Cerebellar nuclear complex (tissue), 1 donor: Measurements from ENCODE around the gene B4GALNT4.
"Not testable (repeated sequence)": the region's sequence is repeated elsewhere in the genome, so short reads cannot be mapped to it uniquely, and the experiment has no call there.

Experiments used
- DNase-seq, 2 experiments: peaks; one replicate each; lab custom pipeline; 2025; lab: John Stamatoyannopoulos, UW

B4GALNT4 gene

DNA sequence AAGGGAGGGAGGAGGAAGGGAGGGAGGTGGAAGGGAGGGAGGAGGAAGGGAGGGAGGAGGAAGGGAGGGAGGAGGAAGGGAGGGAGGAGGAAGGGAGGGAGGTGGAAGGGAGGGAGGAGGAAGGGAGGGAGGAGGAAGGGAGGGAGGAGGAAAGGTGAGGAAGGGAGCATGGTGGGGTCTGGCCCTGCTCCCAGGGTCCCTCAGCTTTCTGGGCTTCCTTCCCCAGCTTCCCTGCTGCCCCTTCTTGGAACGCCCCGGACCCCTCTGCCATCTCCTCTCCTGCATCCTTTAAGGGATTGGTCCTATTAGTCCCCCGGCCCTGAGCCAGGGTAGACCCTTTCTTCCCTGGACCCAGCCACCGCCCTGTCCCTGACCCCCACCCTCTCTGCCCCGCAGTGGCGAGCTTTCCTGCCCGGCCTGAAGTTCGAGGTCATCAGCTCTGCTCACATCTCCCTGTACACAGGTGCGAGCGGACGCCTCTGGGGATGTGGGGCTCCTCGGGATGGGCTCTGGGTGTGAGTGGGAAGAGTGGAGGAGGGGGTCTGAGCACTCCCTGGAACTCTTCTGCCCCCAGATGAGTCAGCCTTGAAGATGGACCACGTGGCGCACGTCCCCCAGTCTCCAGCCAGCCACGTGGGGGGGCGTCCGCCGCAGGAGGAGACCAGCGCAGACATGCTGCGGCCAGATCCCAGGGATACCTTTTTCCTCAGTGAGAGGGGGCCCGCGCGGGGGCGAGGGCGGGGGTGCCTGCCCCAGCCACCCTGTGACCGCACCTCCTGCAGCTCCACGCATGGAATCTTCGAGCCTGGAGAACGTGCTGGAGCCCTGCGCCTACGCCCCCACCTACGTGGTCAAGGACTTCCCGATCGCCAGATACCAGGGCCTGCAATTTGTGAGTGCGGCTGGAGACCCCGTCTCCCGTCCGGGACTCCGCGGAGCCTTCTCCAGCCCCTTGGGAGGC is 6.0 kb downstream of the B4GALNT4 start:
- no peak for DNase-seq

GRCh38 chr11:376531-377173 is 7.4 kb downstream of the B4GALNT4 start:
- DNase-seq = no peak

DNA sequence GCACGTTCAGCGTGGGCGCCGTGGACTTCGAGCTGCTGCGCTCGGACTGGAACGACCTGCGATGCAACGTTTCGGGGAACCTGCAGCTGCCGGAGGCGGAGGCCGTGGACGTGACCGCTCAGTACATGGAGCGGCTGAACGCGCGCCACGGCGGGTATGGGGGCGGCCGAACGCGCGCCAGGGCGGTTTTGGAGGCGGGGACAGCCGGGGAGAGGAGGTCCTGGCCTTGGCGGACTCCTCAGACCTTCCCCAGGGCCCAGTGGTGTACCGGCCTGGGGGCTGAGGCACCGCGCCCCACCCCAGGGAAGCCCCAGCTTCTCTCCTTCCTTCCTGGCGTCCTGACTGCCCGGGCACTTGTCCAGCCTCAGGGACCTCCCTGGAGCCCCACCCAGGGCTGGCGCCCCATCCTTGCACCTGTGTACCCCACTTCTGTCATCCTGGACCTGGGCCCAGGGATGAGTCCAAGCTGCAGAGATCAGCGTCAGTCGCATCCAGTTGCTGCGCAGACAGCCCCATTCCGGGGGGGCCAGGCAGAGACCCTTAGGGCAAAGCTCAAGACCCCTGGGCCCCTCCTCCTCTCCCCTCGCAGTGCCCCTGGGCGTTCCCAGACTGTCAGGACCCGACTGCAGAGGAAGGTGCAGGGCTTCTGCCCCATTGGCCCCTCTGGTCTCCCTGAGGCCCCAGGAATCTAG is 8.0 kb downstream of the B4GALNT4 start:
- DNase-seq = no peak

- DNase-seq = no peak
These were observed 8.7 kb downstream of the B4GALNT4 start for GRCh38 chr11:377883-378500.

- no peak for DNase-seq
These were observed 10.2 kb downstream of the B4GALNT4 start for GRCh38 chr11:379205-380094.

GRCh38 chr11:380095-380480 is 10.8 kb downstream of the B4GALNT4 start:
- DNase-seq = no peak

GRCh38 chr11:380491-380890 is 11.2 kb downstream of the B4GALNT4 start:
- DNase-seq = no peak

- no peak for DNase-seq
These were observed 11.7 kb downstream of the B4GALNT4 start for GRCh38 chr11:380996-381395.

DNA sequence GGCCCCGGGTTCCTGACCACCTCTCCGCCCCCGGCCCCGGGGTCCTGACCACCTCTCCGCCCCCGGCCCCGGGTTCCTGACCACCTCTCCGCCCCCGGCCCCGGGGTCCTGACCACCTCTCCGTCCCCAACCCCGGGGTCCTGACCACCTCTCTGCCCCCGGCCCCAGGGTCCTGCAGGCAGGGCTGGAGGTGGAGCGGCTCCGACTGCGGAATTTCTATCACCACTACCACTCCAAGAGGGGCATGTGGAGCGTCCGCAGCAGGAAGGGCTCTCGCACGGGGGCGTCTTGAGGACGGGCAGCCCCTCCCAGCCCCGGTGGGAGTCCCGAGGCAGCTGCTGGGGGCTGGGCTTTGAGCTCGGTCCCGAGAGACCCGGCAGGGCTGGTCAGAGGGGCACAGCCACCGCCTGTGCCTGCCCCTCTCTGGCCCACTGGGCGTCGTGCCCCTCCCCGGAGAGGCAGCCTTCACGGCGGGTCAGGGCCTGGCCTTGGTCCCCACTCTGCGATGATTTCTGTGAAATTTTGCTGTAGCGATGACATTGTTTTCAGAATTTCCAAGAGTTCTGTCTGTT is 12.3 kb downstream of the B4GALNT4 start:
- DNase-seq = no peak

- no peak for DNase-seq
These were observed 12.9 kb downstream of the B4GALNT4 start for GRCh38 chr11:382081-382629.

- DNase-seq = no peak
These were observed 14.1 kb downstream of the B4GALNT4 start for GRCh38 chr11:383431-383830.

- DNase-seq = no peak
These were observed 15.2 kb downstream of the B4GALNT4 start for GRCh38 chr11:384511-384910.

- no peak for DNase-seq
These were observed 16.5 kb downstream of the B4GALNT4 start for GRCh38 chr11:385594-386351.

GRCh38 chr11:386483-386882 is 17.2 kb downstream of the B4GALNT4 start:
- DNase-seq = no peak

GRCh38 chr11:387193-387793 is 18.0 kb downstream of the B4GALNT4 start:
- no peak for DNase-seq

GRCh38 chr11:389369-389768 is 20.1 kb downstream of the B4GALNT4 start:
- not testable (repeated sequence) for DNase-seq

GRCh38 chr11:390175-390574 is 20.9 kb downstream of the B4GALNT4 start:
- no peak for DNase-seq

DNA sequence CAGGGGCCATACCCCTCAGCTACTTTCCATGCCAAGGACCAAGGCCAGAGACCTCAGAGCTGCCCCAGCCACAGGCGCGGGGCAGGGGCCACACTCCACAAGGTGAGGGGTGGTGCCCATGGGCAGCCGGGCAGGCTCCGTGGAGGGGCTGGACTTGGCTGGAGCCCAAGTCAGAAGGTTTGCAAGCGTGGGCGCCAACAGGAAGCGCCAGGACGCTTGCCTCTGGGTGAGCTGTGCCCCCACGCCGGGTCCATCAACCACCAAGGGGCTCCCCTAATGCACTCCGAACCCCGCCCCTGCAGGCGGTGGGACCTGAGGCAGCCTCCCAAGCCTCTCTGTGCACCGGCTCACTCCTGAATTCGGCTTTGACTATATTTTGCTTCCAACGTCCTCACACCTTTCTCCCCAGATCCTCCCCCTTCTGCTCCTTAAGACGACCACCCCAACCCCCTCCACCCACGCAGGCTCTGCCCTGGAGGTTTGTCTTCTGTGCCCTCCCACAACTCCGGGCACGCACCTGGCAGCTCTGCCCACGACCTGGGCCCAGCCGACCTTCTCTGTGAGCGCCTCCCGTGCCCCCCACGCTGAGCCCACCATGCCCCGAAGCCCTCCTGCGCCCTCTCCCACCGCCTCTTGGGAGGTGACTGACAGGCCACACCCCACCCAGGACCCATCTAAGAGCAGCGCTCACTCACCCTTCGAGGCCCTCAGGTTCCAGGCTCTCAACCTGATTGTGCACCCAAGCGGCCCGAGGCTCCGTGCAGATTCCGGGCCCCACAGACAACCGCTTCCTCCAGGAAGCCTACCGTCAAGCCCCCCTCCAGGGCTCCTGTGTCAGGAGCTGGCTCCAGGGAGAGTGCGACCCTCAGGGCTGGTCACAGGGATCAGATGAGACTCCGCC is 22.1 kb downstream of the B4GALNT4 start:
- DNase-seq = no peak
